ENCODE results near the gene GOLGA5.

DNA sequence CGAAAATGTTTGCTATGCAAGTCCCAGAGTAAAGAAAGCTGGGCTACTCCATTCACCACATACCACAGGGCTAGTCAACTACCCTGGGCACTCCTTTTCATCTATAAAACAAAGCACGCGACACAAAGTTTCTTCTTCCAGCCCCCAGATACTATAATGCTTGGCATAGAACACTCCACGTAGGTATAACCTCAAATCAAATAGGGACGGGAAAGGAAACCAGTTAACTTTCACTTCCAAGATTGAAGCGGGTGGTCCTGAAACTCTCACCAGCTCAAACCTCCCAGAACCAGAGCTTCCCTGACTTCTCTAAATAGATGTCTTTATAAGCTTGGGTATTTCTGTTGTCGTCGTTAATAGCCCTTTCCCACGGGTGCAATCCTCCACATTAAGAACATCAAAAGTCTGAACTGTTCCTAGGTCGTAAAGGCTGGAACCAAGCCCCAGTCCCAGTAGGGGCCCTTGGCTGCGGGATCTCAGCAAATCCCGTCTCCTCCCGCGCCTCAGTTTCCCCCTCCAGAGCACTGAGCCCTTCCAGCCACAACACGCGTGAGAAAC is 46.3 kb upstream of the GOLGA5 start:
- TF ChIP-seq EZH2phosphoT487 (IDR thresholded peaks at IDR 0.05; ENCODE audit: borderline replicate concordance, low read length), result no peak
- no peak for TF ChIP-seq CTCF (conservative IDR thresholded peaks at IDR 0.05; ENCODE audit: low read depth, low read length)

All from PC-3 (cell line).